Stomach (tissue), 9 donors: ENCODE results near the gene CABCOCO1. TPM values are rescaled to one million over a fixed set of nuclear protein-coding genes. Genes with fewer than 3 reads are reported as not detected.
"Not testable (repeated sequence)": the region's sequence is repeated elsewhere in the genome, so short reads cannot be mapped to it uniquely, and the experiment has no call there.

Source experiments
- DNase-seq, 2 donors: peaks; one replicate each; pipeline versions ENCODE4 v3.0.0 to v3.0.0-alpha.2; 2013 to 2019
- H3K27ac ChIP-seq, 5 donors: fragments of 200-600 bp in 4 of 5; sonication (generic) in 4 of 5; one replicate each; pipeline ENCODE4 v1.5.1; 2013 to 2019; ENCODE audit warnings: mild to moderate bottlenecking in 1 of 5, moderate library complexity in 1 of 5
- H3K27me3 ChIP-seq, 3 donors: fragments of 200-600 bp; sonication (generic); one replicate each; pipeline ENCODE4 v1.5.1; 2017 to 2019; ENCODE audit warnings: mixed run types in 1 of 3
- H3K36me3 ChIP-seq, 4 donors: fragments of 200-600 bp; sonication (generic); 1 replicate in 3 of 4; 2 replicates in 1 of 4; pipeline ENCODE4 v1.5.1; 2016 to 2019
- H3K4me1 ChIP-seq, 4 donors: fragments of 200-600 bp; sonication (generic); one replicate each; pipeline ENCODE4 v1.5.1; 2016 to 2019
- H3K4me3 ChIP-seq, 4 donors: fragments of 200-600 bp; sonication (generic) in 3 of 4; one replicate each; pipeline ENCODE4 v1.5.1; 2016 to 2019; ENCODE audit warnings: mild to moderate bottlenecking in 1 of 4
- H3K9me3 ChIP-seq, 4 donors: fragments of 200-600 bp; sonication (generic); one replicate each; pipeline ENCODE4 v1.5.1; 2016 to 2019
- EP300 ChIP-seq: sonication (generic); formaldehyde crosslinking; IDR thresholded peaks from one replicate; pipeline ENCODE4 v1.6.1; 2017; ENCODE audit warnings: antibody characterized with exemption
- POLR2A ChIP-seq, 4 donors: fragments of 450-650 bp; IDR thresholded peaks; one replicate each; pipeline ENCODE4 v1.6.1; 2016; ENCODE audit warnings: antibody characterized with exemption in 4 of 4, control low read depth in 2 of 4, mild to moderate bottlenecking in 1 of 4, moderate library complexity in 1 of 4
- POLR2AphosphoS5 ChIP-seq, 3 donors: sonication (generic); formaldehyde crosslinking; IDR thresholded peaks; one replicate each; pipeline ENCODE4 v1.6.1; 2016; ENCODE audit warnings: antibody characterized with exemption in 3 of 3
- WGBS, 5 donors: extraction: QIAGEN DNeasy Blood & Tissue Kit in 3 of 5; methylation state at CpG; one replicate each; pipeline versions ENCODE4 v1.1.5 to v1.1.7; 2013 to 2018; 5-methylcytosine and 5-hydroxymethylcytosine counted together
- intact Hi-C: fragments of 100-400 bp; cut with DNase I; formaldehyde crosslinking; loops from one replicate; pipeline ENCODE4 v1.15.1; 2023; ENCODE audit warnings: low total_unique reads
- polyA plus RNA-seq, 3 donors: library from polyadenylated mRNA; stranded (reverse); fragments of 200-250 nt; gene quantifications; one replicate each; pipeline ENCODE4 v1.2.3, GENCODE V29; 2013
- total RNA-seq, 5 donors: library from RNA; depleted of rRNA; stranded (reverse); fragments of >200 nt; gene quantifications; one replicate each; pipeline versions ENCODE4 v1.1.0 to v1.2.3, GENCODE V29; 2014 to 2016
- TF ChIP-seq, protein P1 (sequence below), 7 experiments: fragments of 450-650 bp in 4 of 7; fragments of 200-600 bp in 3 of 7; sonication (generic) in 3 of 7; IDR thresholded peaks; one replicate each; pipeline ENCODE4 v1.5.1; 2016 to 2019; ENCODE audit warnings: antibody characterized with exemption in 7 of 7, control low read depth in 2 of 7, mild to moderate bottlenecking in 1 of 7
- donor health status: healthy with polysubstance abuse.
- donor health status: Bipolar disorder and iron deficiency.
- donor health status: healthy.

CABCOCO1 gene
- total and polyA plus RNA-seq, 8 donors, result 0.30 to 2.6 (median 1.3) TPM; not detected in 4

- 56 to 71% (median 62%) methylated on average over 4 of the region's 4 CpGs for WGBS, 5 donors
- no peaks in the 10 kb centered on the region for H3K27me3 ChIP-seq
- H3K36me3 ChIP-seq, result no peaks in the 10 kb centered on the region
- DNase-seq, result no peak
- H3K9me3 ChIP-seq, result no peaks in the 10 kb centered on the region
- no peak overlapping the region for H3K27ac ChIP-seq
- peaks cover 0 to 10% (median 0%) of the 10 kb centered on the region in 4 donors for H3K4me1 ChIP-seq
- H3K4me3 ChIP-seq, result no peak overlapping the region
- intact Hi-C loops, result no loop called here
- no peak for TF ChIP-seq POLR2AphosphoS5 (IDR thresholded peaks at IDR 0.05)
- no peak for TF ChIP-seq POLR2A (IDR thresholded peaks at IDR 0.05)
- no peak for TF ChIP-seq EP300
- TF ChIP-seq, protein P1, sequence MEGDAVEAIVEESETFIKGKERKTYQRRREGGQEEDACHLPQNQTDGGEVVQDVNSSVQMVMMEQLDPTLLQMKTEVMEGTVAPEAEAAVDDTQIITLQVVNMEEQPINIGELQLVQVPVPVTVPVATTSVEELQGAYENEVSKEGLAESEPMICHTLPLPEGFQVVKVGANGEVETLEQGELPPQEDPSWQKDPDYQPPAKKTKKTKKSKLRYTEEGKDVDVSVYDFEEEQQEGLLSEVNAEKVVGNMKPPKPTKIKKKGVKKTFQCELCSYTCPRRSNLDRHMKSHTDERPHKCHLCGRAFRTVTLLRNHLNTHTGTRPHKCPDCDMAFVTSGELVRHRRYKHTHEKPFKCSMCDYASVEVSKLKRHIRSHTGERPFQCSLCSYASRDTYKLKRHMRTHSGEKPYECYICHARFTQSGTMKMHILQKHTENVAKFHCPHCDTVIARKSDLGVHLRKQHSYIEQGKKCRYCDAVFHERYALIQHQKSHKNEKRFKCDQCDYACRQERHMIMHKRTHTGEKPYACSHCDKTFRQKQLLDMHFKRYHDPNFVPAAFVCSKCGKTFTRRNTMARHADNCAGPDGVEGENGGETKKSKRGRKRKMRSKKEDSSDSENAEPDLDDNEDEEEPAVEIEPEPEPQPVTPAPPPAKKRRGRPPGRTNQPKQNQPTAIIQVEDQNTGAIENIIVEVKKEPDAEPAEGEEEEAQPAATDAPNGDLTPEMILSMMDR (IDR thresholded peaks at IDR 0.05), result no peak
Measured at GRCh38 chr10:61732629-61733278, 70.0 kb downstream of the CABCOCO1 start.

DNA sequence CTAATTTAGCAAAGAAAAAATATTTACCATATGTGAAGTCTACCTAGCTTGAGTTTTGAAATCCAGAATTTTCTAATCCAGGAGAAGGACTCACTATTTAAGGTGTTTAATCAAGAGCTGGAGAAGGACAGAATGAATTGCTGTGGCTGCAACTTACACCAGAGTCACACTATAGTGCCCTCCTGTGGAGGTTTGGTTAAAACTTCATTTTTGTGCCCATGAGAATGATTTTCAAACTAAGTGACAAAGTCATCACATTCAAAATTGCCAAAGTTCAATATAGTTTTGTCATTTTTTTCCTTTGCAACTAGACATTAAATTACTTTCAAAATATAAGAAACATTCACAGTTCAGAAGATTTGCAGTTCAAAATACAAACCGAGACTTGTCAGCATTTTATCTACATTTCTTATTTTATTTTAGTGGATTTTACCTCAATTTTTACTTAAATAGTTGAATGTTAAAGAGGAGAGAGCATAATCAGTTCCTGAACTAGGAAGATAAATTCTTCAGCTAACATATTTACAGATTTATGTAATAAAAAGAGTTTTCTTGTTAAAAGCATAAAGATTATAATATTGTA, 70.7 kb downstream of the CABCOCO1 start:
- peak in 1 of 2 donors; percentile 82 for DNase-seq

GRCh38 chr10:61735882-61736281, 73.2 kb downstream of the CABCOCO1 start:
- Histone ChIP-seq H3K4me3 (no peak overlapping the region), H3K27ac (no peak overlapping the region), H3K9me3 (no peaks in the 10 kb centered on the region), H3K4me1 (peaks cover 0 to 10% (median 0%) of the 10 kb centered on the region in 4 donors), H3K36me3 (no peaks in the 10 kb centered on the region), H3K27me3 (no peaks in the 10 kb centered on the region)
- intact Hi-C loops, result no loop called here
- TF ChIP-seq, protein P1 (IDR thresholded peaks at IDR 0.05), result no peak
- no peak for TF ChIP-seq EP300
- DNase-seq, result no peak
- WGBS, 5 donors, result 95 to 98% (median 97%) methylated on average over 3 of the region's 3 CpGs

More for the DNA sequence above, 70.7 kb downstream of the CABCOCO1 start:
- no peaks in the 10 kb centered on the region for H3K36me3 ChIP-seq
- TF ChIP-seq EP300 (no peak), POLR2AphosphoS5 (IDR thresholded peaks at IDR 0.05) (no peak)
- TF ChIP-seq, protein P1 (IDR thresholded peaks at IDR 0.05), result peak in 4 of 7 experiments; percentile 20 to 43 (median 38)
- H3K9me3 ChIP-seq, result no peaks in the 10 kb centered on the region
- H3K4me1 ChIP-seq, result peaks cover 0 to 10% (median 0%) of the 10 kb centered on the region in 4 donors
- 71 to 89% (median 83%) methylated on average over 1 of the region's 1 CpG for WGBS, 5 donors
- H3K27me3 ChIP-seq, result no peaks in the 10 kb centered on the region
- no peak overlapping the region for H3K27ac ChIP-seq
- H3K4me3 ChIP-seq, result no peak overlapping the region
- intact Hi-C loops, result no loop called here

- intact Hi-C loops, H3K4me3 ChIP-seq, DNase-seq, H3K27ac ChIP-seq, H3K27me3 ChIP-seq, H3K4me1 ChIP-seq, H3K9me3 ChIP-seq, H3K36me3 ChIP-seq: not testable (repeated sequence)
- 76 to 85% (median 82%) methylated on average over 6 of the region's 6 CpGs for WGBS, 5 donors
Measured at GRCh38 chr10:61737455-61737854, 74.7 kb downstream of the CABCOCO1 start.

- Histone ChIP-seq H3K36me3 (no peaks in the 10 kb centered on the region), H3K4me1 (peaks cover 0 to 6% (median 3%) of the 10 kb centered on the region in 4 donors), H3K27me3 (no peaks in the 10 kb centered on the region), H3K4me3 (no peak overlapping the region), H3K27ac (no peak overlapping the region), H3K9me3 (no peaks in the 10 kb centered on the region)
- TF ChIP-seq, protein P1 (IDR thresholded peaks at IDR 0.05), result no peak
- TF ChIP-seq EP300 (no peak), POLR2A (IDR thresholded peaks at IDR 0.05) (no peak), POLR2AphosphoS5 (IDR thresholded peaks at IDR 0.05) (no peak)
- 92 to 96% (median 93%) methylated on average over 1 of the region's 1 CpG for whole genome bisulfite sequencing, 5 donors
- DNase-seq, result no peak
- intact Hi-C loops, result no loop called here
Measured at GRCh38 chr10:61742812-61743211, 80.1 kb downstream of the CABCOCO1 start.
